GM21825 (cell line): ENCODE data around the gene ACVR2A.

Experiments used
- ATAC-seq: cut with Tn5 transposase; IDR thresholded peaks from one replicate; pipeline ENCODE4 v1.9.1; 2021; ENCODE audit warnings: mild to moderate bottlenecking, moderate library complexity; ENCODE audit not compliant: unreplicated experiment

ACVR2A gene

DNA sequence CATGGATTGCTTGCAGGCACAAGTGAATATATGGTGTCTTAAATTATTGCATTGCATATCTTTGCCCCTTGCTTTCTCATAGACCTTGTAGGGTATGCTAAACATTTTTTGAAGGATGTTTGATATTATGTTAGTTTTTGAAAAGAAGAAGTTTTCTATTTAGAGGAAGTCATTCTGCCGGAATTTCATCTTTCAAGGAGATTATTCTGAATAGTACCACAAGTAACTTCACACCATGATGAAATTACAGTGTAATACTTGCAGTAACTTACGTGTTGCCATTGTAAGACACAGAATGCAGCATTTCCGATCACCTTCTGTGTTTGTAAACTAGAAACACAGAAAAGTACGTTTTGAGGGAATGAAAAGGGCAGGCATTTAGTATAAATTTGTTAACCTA lies 71.9 kb downstream of the ACVR2A start:
- no peak for ATAC-seq

DNA sequence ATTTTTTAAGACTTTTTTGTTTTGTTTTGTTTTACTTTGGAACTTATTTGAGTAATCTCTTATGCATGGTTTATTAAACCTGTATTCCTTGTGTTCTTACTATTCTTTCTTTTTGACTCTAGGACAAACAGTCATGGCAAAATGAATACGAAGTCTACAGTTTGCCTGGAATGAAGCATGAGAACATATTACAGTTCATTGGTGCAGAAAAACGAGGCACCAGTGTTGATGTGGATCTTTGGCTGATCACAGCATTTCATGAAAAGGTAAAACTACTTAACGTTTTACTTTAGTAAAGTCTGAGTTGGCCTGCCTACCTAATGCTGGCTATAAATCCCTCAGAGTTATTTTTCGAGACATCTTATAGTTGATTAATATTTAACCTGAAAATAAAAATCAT lies 72.3 kb downstream of the ACVR2A start:
- ATAC-seq: no peak

DNA sequence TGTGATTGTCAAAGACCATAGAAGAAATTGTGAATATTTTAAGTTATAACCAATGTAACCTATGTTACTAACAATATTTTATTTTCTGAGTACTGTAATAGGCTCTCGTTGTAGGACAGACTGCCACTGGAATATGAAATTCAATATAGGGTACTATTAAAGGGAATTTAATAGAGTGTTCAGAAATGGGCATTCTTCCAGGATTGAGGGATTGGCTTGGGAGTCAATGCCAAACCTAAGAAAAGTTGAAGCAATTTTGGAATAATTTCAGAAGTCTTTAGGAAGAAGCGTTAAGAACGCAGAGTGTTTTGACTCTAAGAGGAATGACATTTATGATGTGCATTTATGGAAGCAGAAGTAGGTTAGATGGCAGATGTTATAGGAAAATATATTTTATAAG lies 79.0 kb downstream of the ACVR2A start:
- no peak for ATAC-seq

DNA sequence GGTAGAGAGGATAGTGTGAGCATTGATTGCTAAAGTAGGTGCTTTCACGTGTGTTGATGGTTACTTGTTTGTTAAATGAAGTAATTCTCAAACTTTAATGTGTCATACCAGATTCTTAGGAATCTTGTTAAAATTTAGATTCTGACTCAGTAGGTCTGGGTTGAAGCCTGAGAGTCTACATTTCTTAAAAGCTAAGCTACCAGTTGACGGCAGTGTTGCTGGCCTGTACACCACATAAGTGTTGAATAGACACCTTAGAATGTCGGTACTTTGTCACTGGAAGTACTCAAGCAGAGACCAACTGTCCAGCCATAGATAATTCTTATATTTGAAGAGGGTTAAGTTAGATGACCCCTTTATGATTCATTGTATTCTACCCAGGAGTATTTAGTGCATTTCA lies 79.8 kb downstream of the ACVR2A start:
- no peak for ATAC-seq

DNA sequence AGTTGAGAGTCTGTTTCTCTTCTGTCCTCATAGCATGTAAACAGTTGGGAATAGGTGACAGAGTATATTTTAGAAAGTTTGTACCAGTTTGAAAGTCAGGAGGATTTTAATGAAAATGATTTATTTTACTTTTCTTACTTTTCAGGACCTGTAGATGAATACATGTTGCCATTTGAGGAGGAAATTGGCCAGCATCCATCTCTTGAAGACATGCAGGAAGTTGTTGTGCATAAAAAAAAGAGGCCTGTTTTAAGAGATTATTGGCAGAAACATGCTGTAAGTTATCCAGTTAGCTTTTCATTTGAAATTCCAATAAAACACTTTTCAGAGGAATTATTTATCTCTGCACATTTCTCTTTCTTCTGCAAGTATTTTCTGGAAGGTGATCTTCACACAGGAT lies 81.1 kb downstream of the ACVR2A start:
- ATAC-seq: no peak

DNA sequence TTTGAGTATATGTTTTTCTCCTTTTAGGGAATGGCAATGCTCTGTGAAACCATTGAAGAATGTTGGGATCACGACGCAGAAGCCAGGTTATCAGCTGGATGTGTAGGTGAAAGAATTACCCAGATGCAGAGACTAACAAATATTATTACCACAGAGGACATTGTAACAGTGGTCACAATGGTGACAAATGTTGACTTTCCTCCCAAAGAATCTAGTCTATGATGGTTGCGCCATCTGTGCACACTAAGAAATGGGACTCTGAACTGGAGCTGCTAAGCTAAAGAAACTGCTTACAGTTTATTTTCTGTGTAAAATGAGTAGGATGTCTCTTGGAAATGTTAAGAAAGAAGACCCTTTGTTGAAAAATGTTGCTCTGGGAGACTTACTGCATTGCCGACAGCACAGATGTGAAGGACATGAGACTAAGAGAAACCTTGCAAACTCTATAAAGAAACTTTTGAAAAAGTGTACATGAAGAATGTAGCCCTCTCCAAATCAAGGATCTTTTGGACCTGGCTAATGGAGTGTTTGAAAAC lies 82.3 kb downstream of the ACVR2A start:
- ATAC-seq: no peak

DNA sequence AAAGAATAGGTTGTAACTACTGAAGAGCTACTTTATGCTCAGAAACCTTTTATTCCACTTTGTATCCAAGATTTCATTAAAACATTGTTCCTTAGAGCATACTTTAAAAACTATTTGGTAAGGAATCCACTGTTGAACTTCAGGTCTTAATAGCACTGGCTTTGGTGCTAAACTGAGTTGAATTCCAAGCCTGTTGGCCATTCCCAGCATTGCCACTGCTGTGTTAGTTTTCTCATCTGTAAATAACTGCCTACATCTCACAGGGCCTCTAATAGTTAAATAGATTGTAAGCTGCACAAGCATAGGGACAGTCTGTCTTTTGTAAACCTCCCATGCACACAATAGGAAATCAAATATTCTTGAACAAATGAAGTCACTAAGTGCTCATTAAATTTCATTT lies 89.1 kb downstream of the ACVR2A start:
- ATAC-seq: no peak

DNA sequence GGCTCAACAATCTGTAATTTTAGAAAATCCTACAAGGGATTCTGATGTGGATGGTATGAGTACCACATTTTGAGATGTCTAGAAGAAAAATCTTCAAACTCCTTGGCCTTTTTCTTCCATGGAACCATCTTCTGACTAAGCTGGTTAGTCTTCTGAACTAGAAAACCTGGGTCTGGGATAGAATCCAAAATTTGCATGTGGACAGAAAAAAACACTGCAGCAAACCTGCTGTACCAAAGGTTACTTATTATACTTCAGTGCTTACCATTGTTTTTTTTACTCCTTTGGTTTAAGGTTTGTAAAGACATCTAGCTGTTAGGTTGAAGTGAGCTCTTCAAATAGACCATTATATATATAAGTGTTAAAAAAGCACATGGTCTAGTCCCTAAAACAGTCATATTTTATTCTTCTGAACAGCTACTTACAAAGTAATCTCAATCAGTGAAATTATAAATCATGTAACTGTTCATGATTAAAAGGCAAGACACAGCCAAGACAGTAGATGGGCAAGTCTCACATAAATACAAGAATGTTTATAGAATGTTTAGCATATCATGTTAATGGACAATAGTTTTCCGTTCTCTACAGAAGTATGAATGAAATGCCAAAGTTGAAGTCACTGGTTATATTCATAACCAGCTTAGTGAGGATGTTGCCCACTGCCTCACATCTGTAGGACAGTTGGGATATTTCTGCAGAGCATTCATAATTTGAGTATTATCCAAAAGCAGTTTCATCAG lies 90.2 kb downstream of the ACVR2A start:
- ATAC-seq: no peak

DNA sequence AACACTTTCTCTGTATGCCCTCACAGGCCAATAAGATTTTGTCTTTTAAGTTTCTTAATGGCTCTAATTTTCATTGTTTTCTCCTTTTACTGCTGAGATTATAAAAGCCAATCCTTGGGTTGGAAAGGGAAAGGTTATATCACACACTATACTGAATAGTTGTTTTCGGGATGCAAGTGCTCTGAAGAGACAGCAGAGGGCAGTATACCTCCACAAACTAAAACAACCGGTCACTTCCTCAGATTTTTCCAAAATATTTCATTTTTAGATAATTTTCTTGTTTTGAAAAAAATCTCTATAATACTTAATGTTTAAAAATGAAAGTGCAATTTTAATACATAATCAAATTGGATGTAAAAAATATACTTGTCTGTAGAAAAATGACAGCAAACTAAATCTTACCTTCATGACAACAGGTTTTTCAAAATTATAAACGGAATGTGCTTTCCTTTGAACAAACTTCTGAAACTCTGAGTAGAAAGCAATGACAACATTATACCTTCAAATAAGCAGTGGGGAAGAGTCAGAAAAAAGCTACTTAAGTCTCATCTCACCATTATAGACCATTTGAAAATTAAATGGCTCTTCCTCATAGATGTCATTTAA lies 93.0 kb downstream of the ACVR2A start:
- no peak for ATAC-seq

DNA sequence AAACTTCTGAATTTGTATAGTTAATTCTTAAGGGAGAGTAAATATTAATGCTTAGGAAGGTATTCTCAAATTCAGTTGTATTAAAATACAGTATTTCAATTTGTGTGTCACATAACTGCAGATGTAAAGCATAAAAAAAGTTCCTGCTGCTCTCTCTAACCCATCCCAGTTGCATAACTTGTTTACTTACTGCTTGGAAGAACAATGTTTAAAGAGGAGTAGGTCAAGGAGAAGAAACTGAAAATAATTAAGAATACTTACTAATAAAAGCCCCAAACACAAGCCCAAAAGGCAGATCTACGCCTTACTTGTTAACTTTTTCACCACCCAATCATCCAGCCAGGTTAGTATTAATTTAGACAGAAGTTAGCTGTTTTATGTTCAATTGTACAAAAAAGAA lies 94.5 kb downstream of the ACVR2A start:
- ATAC-seq: no peak

DNA sequence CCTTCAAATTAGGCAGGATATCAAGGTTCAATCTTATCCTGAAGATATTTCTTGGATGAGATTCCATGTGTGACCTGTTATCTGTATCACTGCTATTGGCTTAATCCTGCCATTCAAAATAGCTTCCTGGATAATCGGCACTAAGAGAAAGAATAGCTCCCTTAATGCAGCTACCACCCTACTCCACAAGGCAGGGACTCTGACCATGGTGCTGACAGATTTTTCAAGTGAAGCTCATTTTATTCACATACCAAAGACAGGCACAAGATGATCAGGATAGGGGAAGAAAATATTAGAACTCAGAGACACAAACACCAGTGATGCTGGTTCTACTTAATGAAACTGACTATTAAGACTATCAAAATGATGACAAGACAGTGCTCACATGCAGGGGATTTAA lies 100.8 kb downstream of the ACVR2A start:
- ATAC-seq: no peak

DNA sequence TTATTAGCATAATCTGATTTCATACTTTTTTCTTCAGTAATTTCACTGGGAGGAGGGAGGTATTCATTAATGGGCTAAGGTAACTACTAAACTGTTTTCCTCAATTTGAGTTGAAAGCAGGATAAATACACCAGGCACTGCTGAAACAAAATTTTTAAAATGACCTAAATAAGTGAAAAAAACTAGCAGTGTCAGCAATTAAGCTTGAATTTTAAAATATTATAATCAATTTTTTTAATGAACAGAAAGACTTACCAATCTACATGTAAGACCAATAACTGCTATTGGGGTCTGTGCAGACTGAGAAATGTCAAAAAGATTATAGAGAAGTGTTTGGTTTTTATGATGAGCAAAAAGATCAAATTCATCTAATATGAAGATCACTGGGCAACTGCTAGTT lies 107.3 kb downstream of the ACVR2A start:
- ATAC-seq: no peak

DNA sequence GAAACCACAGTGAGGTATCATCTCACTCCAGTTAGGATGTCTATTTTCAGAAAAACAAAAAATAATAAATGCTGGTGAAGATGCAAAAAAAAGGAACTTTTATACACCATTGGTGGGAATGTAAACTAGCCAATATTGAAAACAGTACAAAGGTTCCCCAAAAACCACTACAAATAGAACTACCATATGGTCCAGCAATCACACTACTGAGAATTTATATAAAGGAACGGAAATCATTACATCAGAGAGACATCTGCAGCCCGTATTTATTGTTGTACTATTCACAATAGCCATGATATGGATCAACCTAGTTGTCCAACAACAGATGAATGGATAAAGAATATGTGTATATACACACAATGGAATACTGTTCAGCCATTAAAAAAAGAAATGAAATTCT lies 123.7 kb downstream of the ACVR2A start:
- ATAC-seq: no peak

DNA sequence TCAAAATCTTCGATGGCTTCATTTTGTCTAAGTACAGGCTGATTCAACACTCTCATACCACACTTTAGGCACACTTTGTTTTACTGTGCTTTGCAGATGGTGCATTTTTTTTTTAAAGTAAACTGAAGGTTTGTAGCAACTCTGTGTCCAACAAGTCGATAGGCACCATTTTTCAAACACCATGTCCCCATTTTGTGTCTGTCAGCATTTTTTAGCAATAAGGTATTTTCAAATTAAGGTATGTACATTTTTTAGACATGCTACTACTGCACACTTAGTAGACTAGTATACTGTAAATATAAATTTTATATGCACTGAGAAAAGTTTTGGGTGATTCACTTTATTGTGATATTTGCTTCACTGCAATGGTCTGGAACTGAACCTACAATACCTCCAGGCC lies 131.3 kb downstream of the ACVR2A start:
- no peak for ATAC-seq

DNA sequence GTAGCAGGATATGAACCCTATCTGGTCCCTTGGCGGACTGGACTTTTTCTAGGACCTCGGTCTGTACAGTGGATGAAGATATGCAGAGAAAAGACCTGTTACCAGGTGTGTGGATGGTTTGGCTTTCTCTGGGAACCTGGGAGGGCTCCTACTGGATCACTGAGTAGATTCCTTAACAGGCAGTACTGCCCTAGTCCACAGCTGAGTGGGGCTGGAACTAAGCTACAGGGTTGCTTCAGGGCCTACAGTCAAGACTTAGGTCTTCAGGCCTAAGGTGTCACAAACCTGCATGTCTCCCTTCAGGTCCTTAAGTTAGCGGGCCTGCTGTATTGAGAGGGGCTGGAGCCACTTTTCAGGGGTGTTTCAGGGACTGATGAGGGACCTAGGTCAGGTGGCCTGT lies 132.8 kb downstream of the ACVR2A start:
- ATAC-seq: no peak
